IMR-90 (cell line): ENCODE measurements around the gene SUSD6. TPM values are rescaled to one million over a fixed set of nuclear protein-coding genes. Genes with fewer than 3 reads are reported as not detected.
A peak's percentile ranks its signal among the peaks of the same experiment; 100 is the strongest.

ENCODE experiments used
- ATAC-seq: fragments of 200-7000 bp; cut with Tn5 transposase; 2 replicates; pipeline ENCODE4 v1.9.1; 2020; ENCODE audit warnings: low read depth, mild to moderate bottlenecking, moderate library complexity
- BruUV-seq: library from RNA; stranded (reverse); fragments of 400-500 nt; replicated peaks from 2 replicates; lab custom pipeline; 2021; lab: Mats Ljungman, UMichigan
- CTCF ChIA-PET: fragments of 300-600 bp; formaldehyde crosslinking; extraction: SDS; loops from one replicate; lab custom pipeline; 2021; ENCODE audit warnings: antibody characterized with exemption; lab: Yijun Ruan, JAX
- POLR2A ChIA-PET: fragments of 300-600 bp; sonication (Branson Sonifier 250); formaldehyde crosslinking; loops from one replicate; lab custom pipeline; 2022; ENCODE audit warnings: antibody characterized with exemption; ENCODE audit not compliant: unreplicated experiment; lab: Charles Lee
- DNase-seq: peaks from one replicate; pipeline ENCODE4 v3.0.0; 2013
- H2AFZ ChIP-seq: replicated peaks from 2 replicates; pipeline ENCODE3; 2013; ENCODE audit warnings: low read length, mild to moderate bottlenecking; ENCODE audit not compliant: poor library complexity
- H2AK5ac ChIP-seq: 2 replicates; pipeline ENCODE4 v1.6.1; 2013; ENCODE audit warnings: low read depth, low read length, inconsistent platforms
- H2AK9ac ChIP-seq: replicated peaks from 2 replicates; pipeline ENCODE3; 2013; ENCODE audit warnings: mild to moderate bottlenecking, low read depth, low read length, moderate library complexity; ENCODE audit not compliant: poor library complexity
- H2BK120ac ChIP-seq: 2 replicates; pipeline ENCODE4 v1.6.1; 2013; ENCODE audit warnings: low read depth, low read length, inconsistent platforms
- H2BK15ac ChIP-seq: 3 replicates; pipeline ENCODE4 v1.6.1; 2013; ENCODE audit warnings: low read depth, low read length, inconsistent platforms
- H2BK20ac ChIP-seq: 2 replicates; pipeline ENCODE4 v1.6.1; 2013; ENCODE audit warnings: low read depth, mild to moderate bottlenecking, inconsistent platforms, low read length, moderate library complexity
- H2BK5ac ChIP-seq: 2 replicates; pipeline ENCODE4 v1.6.1; 2013; ENCODE audit warnings: mild to moderate bottlenecking, low read depth, low read length, inconsistent platforms; ENCODE audit not compliant: poor library complexity, severe bottlenecking
- H3K14ac ChIP-seq: replicated peaks from 2 replicates; pipeline ENCODE4 v1.6.1; 2013; ENCODE audit warnings: low read depth, low read length, inconsistent platforms
- H3K18ac ChIP-seq: 2 replicates; pipeline ENCODE4 v1.6.1; 2013; ENCODE audit warnings: low read depth, low read length, control low read depth
- H3K23ac ChIP-seq: 2 replicates; pipeline ENCODE4 v1.6.1; 2013; ENCODE audit warnings: low read depth, low read length, inconsistent platforms
- H3K27ac ChIP-seq: 2 replicates; pipeline ENCODE4 v1.5.1; 2013; ENCODE audit warnings: mild to moderate bottlenecking, control low read depth, low read length; ENCODE audit not compliant: insufficient read depth
- H3K27me3 ChIP-seq: 2 replicates; pipeline ENCODE4 v1.6.1; 2013; ENCODE audit warnings: low read length; ENCODE audit not compliant: control insufficient read depth, insufficient read depth
- H3K36me3 ChIP-seq: 2 replicates; pipeline ENCODE4 v1.6.1; 2013; ENCODE audit warnings: low read length, mixed read lengths; ENCODE audit not compliant: control insufficient read depth, insufficient read depth
- H3K4ac ChIP-seq: 2 replicates; pipeline ENCODE4 v1.6.1; 2013; ENCODE audit warnings: low read depth, low read length, inconsistent platforms
- H3K4me1 ChIP-seq: 2 replicates; pipeline ENCODE4 v1.6.1; 2013; ENCODE audit warnings: low read length, mixed read lengths; ENCODE audit not compliant: control insufficient read depth, insufficient read depth
- H3K4me2 ChIP-seq: 2 replicates; pipeline ENCODE4 v1.6.1; 2013; ENCODE audit warnings: low read depth, mild to moderate bottlenecking, control low read depth, low read length, moderate library complexity
- H3K4me3 ChIP-seq: 2 replicates; pipeline ENCODE4 v1.5.1; 2013; ENCODE audit warnings: low read depth, mild to moderate bottlenecking, control low read depth, low read length, moderate library complexity; ENCODE audit not compliant: insufficient read depth
- H3K56ac ChIP-seq: 2 replicates; pipeline ENCODE4 v1.6.1; 2013; ENCODE audit warnings: low read length, inconsistent platforms; ENCODE audit not compliant: insufficient read depth; ENCODE audit errors: extremely low read depth
- H3K79me1 ChIP-seq, 2 experiments: 2 replicates each; pipeline ENCODE4 v1.6.1; 2013; ENCODE audit warnings: low read length in 2 of 2, inconsistent platforms in 1 of 2, low read depth in 1 of 2
- H3K9ac ChIP-seq: 2 replicates; pipeline ENCODE4 v1.6.1; 2013; ENCODE audit warnings: low read depth, low read length, control low read depth
- H3K9me1 ChIP-seq: 2 replicates; pipeline ENCODE4 v1.6.1; 2013; ENCODE audit warnings: low read length, inconsistent platforms; ENCODE audit not compliant: insufficient read depth
- H3K9me3 ChIP-seq: 2 replicates; pipeline ENCODE4 v1.6.1; 2013; ENCODE audit warnings: low read length; ENCODE audit not compliant: control insufficient read depth, insufficient read depth
- H4K20me1 ChIP-seq: 2 replicates; pipeline ENCODE4 v1.6.1; 2013; ENCODE audit warnings: low read length, inconsistent platforms; ENCODE audit not compliant: insufficient read depth
- H4K5ac ChIP-seq: 2 replicates; pipeline ENCODE4 v1.6.1; 2013; ENCODE audit warnings: mild to moderate bottlenecking, low read depth, low read length, control low read depth
- H4K8ac ChIP-seq, 2 experiments: 2 replicates each; pipeline ENCODE4 v1.6.1; 2013; ENCODE audit warnings: low read depth in 2 of 2, low read length in 2 of 2, control low read depth in 1 of 2, inconsistent platforms in 1 of 2
- H4K91ac ChIP-seq: 2 replicates; pipeline ENCODE4 v1.6.1; 2013; ENCODE audit warnings: low read depth, low read length, inconsistent platforms; ENCODE audit not compliant: insufficient read depth
- CHD1 ChIP-seq: IDR thresholded peaks from 2 replicates; pipeline ENCODE4 v1.6.1; 2012; ENCODE audit warnings: low read depth, low read length, improper control_type of control experiment
- ELK1 ChIP-seq: fragments of 150-350 bp; IDR thresholded peaks from 2 replicates; pipeline ENCODE4 v1.6.1; 2016; ENCODE audit warnings: low read depth, mild to moderate bottlenecking, low read length, moderate library complexity, borderline replicate concordance
- FOS ChIP-seq: fragments of 150-350 bp; IDR thresholded peaks from 2 replicates; pipeline ENCODE4 v1.6.1; 2016; ENCODE audit warnings: low read depth, low read length
- MAFK ChIP-seq: IDR thresholded peaks from 2 replicates; pipeline ENCODE4 v1.6.1; 2012; ENCODE audit warnings: low read depth, low read length, improper control_type of control experiment
- MAZ ChIP-seq: IDR thresholded peaks from 2 replicates; pipeline ENCODE4 v1.6.1; 2012; ENCODE audit warnings: low read depth, mild to moderate bottlenecking, low read length, improper control_type of control experiment, moderate library complexity, borderline replicate concordance
- MXI1 ChIP-seq: IDR thresholded peaks from 2 replicates; pipeline ENCODE4 v1.6.1; 2012; ENCODE audit warnings: low read depth, mild to moderate bottlenecking, low read length, moderate library complexity, borderline replicate concordance
- NFE2L2 ChIP-seq: fragments of 150-350 bp; IDR thresholded peaks from 2 replicates; pipeline ENCODE4 v1.6.1; 2016; ENCODE audit warnings: low read depth, mild to moderate bottlenecking, low read length
- POLR2A ChIP-seq: IDR thresholded peaks from 2 replicates; pipeline ENCODE4 v1.6.1; 2012; ENCODE audit warnings: mild to moderate bottlenecking, low read depth, low read length
- RAD21 ChIP-seq: IDR thresholded peaks from 2 replicates; pipeline ENCODE4 v1.6.1; 2012; ENCODE audit warnings: low read length, improper control_type of control experiment
- RCOR1 ChIP-seq: IDR thresholded peaks from 2 replicates; pipeline ENCODE4 v1.6.1; 2012; ENCODE audit warnings: mild to moderate bottlenecking, low read length, improper control_type of control experiment; ENCODE audit not compliant: insufficient replicate concordance
- SMC3 ChIP-seq: fragments of 150-350 bp; IDR thresholded peaks from 2 replicates; pipeline ENCODE4 v1.6.1; 2016; ENCODE audit warnings: low read depth, mild to moderate bottlenecking, antibody characterized with exemption, low read length, moderate library complexity
- WGBS, 2 experiments: methylation state at CpG; one replicate each; pipeline versions ENCODE4 v1.1.5 to v1.1.7; 2013; ENCODE audit warnings: missing lambda C conversion rate in 2 of 2; ENCODE audit not compliant: insufficient read length in 1 of 2; ENCODE audit errors: extremely low coverage in 2 of 2; 5-methylcytosine and 5-hydroxymethylcytosine counted together
- dilution Hi-C: fragments of 300-500 bp; cut with HindIII; formaldehyde crosslinking; loops from one replicate; pipeline ENCODE4 v1.14.3; 2018; ENCODE audit warnings: low sequenced_read_pairs; ENCODE audit not compliant: unreplicated experiment
- in situ Hi-C: fragments of 300-500 bp; cut with MboI; formaldehyde crosslinking; loops from 3 replicates; pipeline ENCODE4 v1.14.3; 2019; ENCODE audit warnings: low sequenced_read_pairs, inconsistent platforms, mixed read lengths
- intact Hi-C: fragments of 100-400 bp; cut with micrococcal nuclease; formaldehyde crosslinking; loops from 2 replicates; pipeline ENCODE4 v1.10.0; 2022
- polyA plus RNA-seq, 3 experiments: library from polyadenylated mRNA; depleted of rRNA; stranded (reverse); fragments of >200 nt; gene quantifications; 2 replicates each; pipeline ENCODE4 v1.2.3, GENCODE V29; 2012; ENCODE audit warnings: low replicate concordance in 1 of 3
- total RNA-seq: library from RNA; depleted of rRNA; stranded (reverse); fragments of >200 nt; gene quantifications from 2 replicates; pipeline ENCODE4 v1.2.3, GENCODE V29; 2012
- TF ChIP-seq, protein P1 (sequence below): conservative IDR thresholded peaks from 2 replicates; pipeline ENCODE4 v1.5.1; 2012; ENCODE audit warnings: mild to moderate bottlenecking, low read depth, low read length, improper control_type of control experiment
- TF ChIP-seq, protein P2 (sequence below): fragments of 150-350 bp; IDR thresholded peaks from 2 replicates; pipeline ENCODE4 v1.6.1; 2017; ENCODE audit warnings: mild to moderate bottlenecking, antibody characterized with exemption, low read length, low read depth

SUSD6 gene
- total and polyA plus RNA-seq, 2 of the 4 experiments (the other 2 are of a cell fraction) = 2.3 to 10.1 TPM

- no peaks in the 10 kb centered on the region for H3K27me3 ChIP-seq
- ATAC-seq (peak; percentile 24; the same call in 1 of the 2 replicates), DNase-seq (no peak)
- peak overlapping the region; percentile 20; the same call in 1 of the 2 replicates for H2AK5ac ChIP-seq
- H2AK9ac ChIP-seq = peak overlapping the region; percentile 31
- H3K36me3 ChIP-seq = peaks cover 27% of the 10 kb centered on the region
- no peak overlapping the region for H3K9ac ChIP-seq
- H3K4me3 ChIP-seq = no peak overlapping the region
- no peak overlapping the region for H3K23ac ChIP-seq
- ChIA-PET CTCF (no interaction called here), POLR2A (no interaction called here)
- H3K9me3 ChIP-seq = no peaks in the 10 kb centered on the region
- peak overlapping the region; percentile 19; the same call in 1 of the 2 replicates for H4K5ac ChIP-seq
- no peak overlapping the region for H2BK5ac ChIP-seq
- H3K56ac ChIP-seq = no peak overlapping the region
- H2AFZ ChIP-seq = peak overlapping the region; percentile 24
- H3K4ac ChIP-seq = peak overlapping the region; percentile 66
- in situ Hi-C loops = no loop called here
- dilution Hi-C loops = no loop called here
- TF ChIP-seq CHD1 = no peak
- no peak for TF ChIP-seq NFE2L2
- TF ChIP-seq RCOR1 = no peak
- no peak for TF ChIP-seq ELK1
- TF ChIP-seq POLR2A = no peak
- TF ChIP-seq, protein P1, sequence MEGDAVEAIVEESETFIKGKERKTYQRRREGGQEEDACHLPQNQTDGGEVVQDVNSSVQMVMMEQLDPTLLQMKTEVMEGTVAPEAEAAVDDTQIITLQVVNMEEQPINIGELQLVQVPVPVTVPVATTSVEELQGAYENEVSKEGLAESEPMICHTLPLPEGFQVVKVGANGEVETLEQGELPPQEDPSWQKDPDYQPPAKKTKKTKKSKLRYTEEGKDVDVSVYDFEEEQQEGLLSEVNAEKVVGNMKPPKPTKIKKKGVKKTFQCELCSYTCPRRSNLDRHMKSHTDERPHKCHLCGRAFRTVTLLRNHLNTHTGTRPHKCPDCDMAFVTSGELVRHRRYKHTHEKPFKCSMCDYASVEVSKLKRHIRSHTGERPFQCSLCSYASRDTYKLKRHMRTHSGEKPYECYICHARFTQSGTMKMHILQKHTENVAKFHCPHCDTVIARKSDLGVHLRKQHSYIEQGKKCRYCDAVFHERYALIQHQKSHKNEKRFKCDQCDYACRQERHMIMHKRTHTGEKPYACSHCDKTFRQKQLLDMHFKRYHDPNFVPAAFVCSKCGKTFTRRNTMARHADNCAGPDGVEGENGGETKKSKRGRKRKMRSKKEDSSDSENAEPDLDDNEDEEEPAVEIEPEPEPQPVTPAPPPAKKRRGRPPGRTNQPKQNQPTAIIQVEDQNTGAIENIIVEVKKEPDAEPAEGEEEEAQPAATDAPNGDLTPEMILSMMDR = no peak
- TF ChIP-seq MXI1 = no peak
- no peak for TF ChIP-seq MAFK
- no peak for TF ChIP-seq RAD21
- TF ChIP-seq, protein P2, sequence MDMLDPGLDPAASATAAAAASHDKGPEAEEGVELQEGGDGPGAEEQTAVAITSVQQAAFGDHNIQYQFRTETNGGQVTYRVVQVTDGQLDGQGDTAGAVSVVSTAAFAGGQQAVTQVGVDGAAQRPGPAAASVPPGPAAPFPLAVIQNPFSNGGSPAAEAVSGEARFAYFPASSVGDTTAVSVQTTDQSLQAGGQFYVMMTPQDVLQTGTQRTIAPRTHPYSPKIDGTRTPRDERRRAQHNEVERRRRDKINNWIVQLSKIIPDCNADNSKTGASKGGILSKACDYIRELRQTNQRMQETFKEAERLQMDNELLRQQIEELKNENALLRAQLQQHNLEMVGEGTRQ = no peak
- no peak for TF ChIP-seq MAZ
- TF ChIP-seq SMC3 = no peak
- TF ChIP-seq FOS = no peak
- no peak overlapping the region for H2BK15ac ChIP-seq
- no peak overlapping the region for H2BK20ac ChIP-seq
- peak overlapping the region; percentile 18; the same call in 1 of the 2 replicates for H2BK120ac ChIP-seq
- BruUV-seq = no TSS peak
- no peak overlapping the region for H3K27ac ChIP-seq
- H3K4me2 ChIP-seq = no peak overlapping the region
- H3K79me1 ChIP-seq = peaks cover 6 to 42% of the 10 kb centered on the region in 2 experiments; a peak in 3 of 4 replicates
- peak overlapping the region; percentile 65; the same call in 1 of the 2 replicates for H3K14ac ChIP-seq
- H4K8ac ChIP-seq = peak overlapping the region in 1 of 2 experiments; percentile 49; a peak in 1 of 4 replicates
- H4K91ac ChIP-seq = 0 out of 2 replicates have a peak overlapping the region, but pooled peaks have one; percentile 4
- intact Hi-C loops = loop anchor here (5.0 kb wide), 1 partner anchor 45 kb away; no protein-coding TSS in a partner anchor
- no peak overlapping the region for H3K18ac ChIP-seq
- H3K4me1 ChIP-seq = peaks cover 26% of the 10 kb centered on the region
- H3K9me1 ChIP-seq = peaks cover 22% of the 10 kb centered on the region
- WGBS, 2 experiments = 60% methylated on average over 1 of the region's 11 CpGs; no CpG with 5 or more reads in 1 of the 2 experiments
- 0 out of 2 replicates have a peak, but pooled peaks cover 6% of the 10 kb centered on the region for H4K20me1 ChIP-seq
Observed at GRCh38 chr14:69711881-69712560, 100.6 kb downstream of the SUSD6 start.
